ENCODE results near the gene MATCAP1. TPM values are rescaled to one million over a fixed set of nuclear protein-coding genes. Genes with fewer than 3 reads are reported as not detected.
A peak's percentile ranks its signal among the peaks of the same experiment; 100 is the strongest.

MATCAP1 gene
- total and polyA plus RNA-seq, 2 of the 8 experiments (the other 6 are each of a cell fraction or from before 2014, with no cell fraction given): 22.9 to 27.5 TPM

GRCh38 chr16:67154578-67155294 is 29.0 kb downstream of the MATCAP1 start (continued):
- TF ChIP-seq CTCF (IDR thresholded peaks at IDR 0.05; ENCODE audit: control extremely low read depth in 1 of 3, insufficient read depth in 1 of 3, low read depth in 1 of 3, low read length in 3 of 3) (0 out of 4 replicates have a peak, but pooled peaks of 1 of the 3 experiments have one; percentile 5), KDM4A (IDR thresholded peaks at IDR 0.05; ENCODE audit: low read depth, low read length, severe bottlenecking) (peak; percentile 71), MAX (IDR thresholded peaks at IDR 0.05) (peak; percentile 91), GABPA (IDR thresholded peaks at IDR 0.05; ENCODE audit: borderline replicate concordance, insufficient read depth, low read length) (no peak)
